Measurements from ENCODE around the gene CMPK2. TPM values are rescaled to one million over a fixed set of nuclear protein-coding genes. Genes with fewer than 3 reads are reported as not detected.
"Not testable (repeated sequence)": the region's sequence is repeated elsewhere in the genome, so short reads cannot be mapped to it uniquely, and the experiment has no call there.

Gene CMPK2
- 52.8 and 57.7 TPM in 2 replicates for total RNA-seq

GRCh38 chr2:6865346-6866274 lies at the start of gene CMPK2:
Gene CMPK2, minus strand, starts transcription at chr2:6865907. Its CDS starts 211 bp downstream, at chr2:6865696.
- intact Hi-C loops (cut with micrococcal nuclease): loop anchor here (1.0 to 2.0 kb wide), 5 partner anchors 12 to 45 kb away; partner anchors contain the start of gene RSAD2

GRCh38 chr2:6915399-6915798 lies 49.7 kb upstream of the CMPK2 start:
- intact Hi-C loops (cut with micrococcal nuclease): loop anchor here (1.0 to 10.0 kb wide), 2 partner anchors 9 to 1629 kb away; no protein-coding TSS in a partner anchor

- intact Hi-C loops (cut with micrococcal nuclease): loop anchor here (1.0 to 10.0 kb wide), 3 partner anchors 9 to 1767 kb away; partner anchors contain the start of gene ID2
Observed at GRCh38 chr2:6914828-6915227, 49.1 kb upstream of the CMPK2 start.

- intact Hi-C loops (cut with micrococcal nuclease): loop anchor here (1.0 to 10.0 kb wide), 3 partner anchors 36 to 1769 kb away; partner anchors contain the start of genes ID2 and RSAD2
Observed at GRCh38 chr2:6913415-6914157, 47.9 kb upstream of the CMPK2 start.

GRCh38 chr2:6911721-6912120 lies 46.0 kb upstream of the CMPK2 start:
- intact Hi-C loops (cut with micrococcal nuclease): loop anchor here (5.0 to 10.0 kb wide), 2 partner anchors 1633 to 1771 kb away; partner anchors contain the start of gene ID2

- intact Hi-C loops (cut with micrococcal nuclease): loop anchor here (1.0 to 10.0 kb wide), 5 partner anchors 8 to 1773 kb away; partner anchors contain the start of genes ID2, RNF144A and RSAD2
Observed at GRCh38 chr2:6909431-6910385, 44.0 kb upstream of the CMPK2 start.

- intact Hi-C loops (cut with micrococcal nuclease): no loop called here
Observed at GRCh38 chr2:6908291-6908690, 42.6 kb upstream of the CMPK2 start.

GRCh38 chr2:6906165-6906741 lies 40.5 kb upstream of the CMPK2 start:
- intact Hi-C loops (cut with micrococcal nuclease): loop anchor here (1.0 kb wide), 2 partner anchors 9 kb away; no protein-coding TSS in a partner anchor

- intact Hi-C loops (cut with micrococcal nuclease): loop anchor here (1.0 kb wide), 2 partner anchors 8 to 10 kb away; no protein-coding TSS in a partner anchor
Observed at GRCh38 chr2:6905668-6906067, 40.0 kb upstream of the CMPK2 start.

GRCh38 chr2:6902581-6902980 lies 36.9 kb upstream of the CMPK2 start:
- intact Hi-C loops (cut with micrococcal nuclease): not testable (repeated sequence)

GRCh38 chr2:6896930-6897759 lies 31.4 kb upstream of the CMPK2 start:
- intact Hi-C loops (cut with micrococcal nuclease): loop anchor here (1.0 to 5.0 kb wide), 7 partner anchors 9 to 187 kb away; no protein-coding TSS in a partner anchor

GRCh38 chr2:6893876-6894482 lies 28.3 kb upstream of the CMPK2 start:
- intact Hi-C loops (cut with micrococcal nuclease): no loop called here

GRCh38 chr2:6888724-6889123 lies 23.0 kb upstream of the CMPK2 start:
- intact Hi-C loops (cut with micrococcal nuclease): no loop called here

GRCh38 chr2:6887751-6888192 lies 22.1 kb upstream of the CMPK2 start:
- intact Hi-C loops (cut with micrococcal nuclease): no loop called here

GRCh38 chr2:6885968-6886367 lies 20.3 kb upstream of the CMPK2 start:
- intact Hi-C loops (cut with micrococcal nuclease): no loop called here

- intact Hi-C loops (cut with micrococcal nuclease): no loop called here
Observed at GRCh38 chr2:6885551-6885950, 19.8 kb upstream of the CMPK2 start.

- intact Hi-C loops (cut with micrococcal nuclease): no loop called here
Observed at GRCh38 chr2:6883448-6884122, 17.9 kb upstream of the CMPK2 start.

GRCh38 chr2:6881516-6881915 lies 15.8 kb upstream of the CMPK2 start:
- intact Hi-C loops (cut with micrococcal nuclease): no loop called here
